DMS79 treated with DMSO at 0.1 percent for 48 hours (cell line): ENCODE measurements around the gene PDE4B.
"Not testable (repeated sequence)": the region's sequence is repeated elsewhere in the genome, so short reads cannot be mapped to it uniquely, and the experiment has no call there.

Source experiments
- DNase-seq: peaks from one replicate; lab custom pipeline; 2025; lab: John Stamatoyannopoulos, UW

Gene PDE4B

DNA sequence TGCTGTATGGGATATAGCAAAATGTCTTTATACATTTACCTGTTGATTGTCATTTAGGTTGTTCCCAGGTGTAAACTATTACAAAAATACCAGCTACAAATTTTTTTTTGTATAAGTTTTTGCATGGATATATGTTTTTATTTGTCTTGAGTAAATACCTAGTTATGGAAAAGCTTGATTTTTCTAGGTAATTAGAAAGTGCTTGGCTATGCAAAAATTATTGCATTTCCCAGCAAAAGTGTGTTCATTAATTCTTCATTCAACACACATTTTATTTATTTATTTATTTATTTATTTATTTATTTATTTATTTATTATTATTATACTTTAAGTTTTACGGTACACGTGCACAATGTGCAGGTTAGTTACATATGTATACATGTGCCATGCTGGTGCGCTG, 22.1 kb downstream of the PDE4B start:
- no peak for DNase-seq

DNA sequence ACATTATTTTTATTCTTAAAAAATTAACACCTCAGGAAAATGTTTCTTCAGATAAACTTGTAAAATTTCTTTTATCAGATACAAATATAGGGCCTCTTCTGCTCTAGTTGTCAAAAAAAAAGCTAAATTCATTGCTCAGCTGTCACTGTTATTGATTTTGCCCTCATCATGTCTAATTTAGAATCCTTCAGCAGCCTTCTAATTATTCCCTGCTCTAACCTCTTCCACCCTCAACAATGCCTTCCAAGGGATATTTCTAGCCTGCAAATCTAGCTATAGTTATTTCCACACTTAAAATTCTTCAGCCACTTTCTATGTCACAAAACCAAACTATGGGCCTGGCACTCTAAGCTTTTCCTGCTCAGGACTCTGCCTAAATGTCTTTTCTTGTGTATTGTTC, 25.2 kb downstream of the PDE4B start:
- no peak for DNase-seq

DNA sequence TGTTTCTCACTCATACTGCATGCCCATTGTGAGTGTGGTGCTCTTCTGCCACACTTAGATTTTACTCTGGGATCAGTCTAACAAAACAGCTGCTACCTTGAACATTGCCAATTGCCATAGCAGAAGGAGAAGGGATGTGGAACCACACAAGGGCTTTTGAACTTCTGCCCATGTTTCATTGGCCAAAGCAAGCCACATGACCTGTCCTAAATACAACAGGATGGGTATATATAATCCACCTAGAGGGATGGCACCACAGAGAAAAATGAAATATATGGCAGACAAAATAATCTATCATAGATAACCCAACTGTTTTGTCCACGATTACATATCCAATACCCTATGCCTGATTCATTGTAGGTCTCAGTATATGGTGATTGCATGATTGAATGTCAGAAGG, 26.3 kb downstream of the PDE4B start:
- DNase-seq: no peak

DNA sequence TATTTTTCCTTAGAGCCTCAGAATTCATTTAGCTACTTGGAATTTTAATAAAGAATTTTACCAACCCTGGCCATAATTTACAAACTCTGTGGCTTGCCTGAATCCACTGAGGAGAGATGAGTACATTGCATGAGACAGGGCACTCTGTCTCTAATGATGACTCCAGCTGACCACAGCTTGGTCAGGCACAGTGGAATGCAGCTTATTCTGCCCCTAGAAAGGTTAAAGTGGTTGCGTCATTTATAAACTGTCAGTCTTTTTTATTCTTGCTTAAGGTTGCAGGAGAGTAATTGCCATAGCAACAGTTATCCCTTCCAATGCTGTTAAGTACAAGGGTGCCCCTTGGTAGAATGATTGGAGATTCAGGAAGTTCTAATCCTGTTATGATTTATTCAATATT, 28.3 kb downstream of the PDE4B start:
- no peak for DNase-seq

DNA sequence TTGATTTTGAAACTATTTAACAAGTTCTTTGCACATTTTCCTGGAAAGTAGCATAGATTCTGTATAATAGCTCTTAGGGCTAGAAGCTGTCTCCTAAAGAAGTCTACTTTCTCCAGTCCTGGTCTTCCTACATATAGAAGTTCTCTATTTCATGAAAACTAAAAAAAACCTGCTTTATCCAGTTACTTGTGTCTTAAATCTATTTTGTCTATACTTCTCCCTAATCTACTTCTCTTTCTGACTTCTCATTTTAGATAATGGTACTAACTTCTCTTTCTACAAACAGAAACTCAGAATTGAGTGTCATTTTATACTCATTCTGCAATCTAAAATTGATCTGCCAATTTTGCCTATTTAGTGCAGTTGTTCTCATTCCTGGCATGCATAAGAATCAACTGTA, 28.7 kb downstream of the PDE4B start:
- no peak for DNase-seq

DNA sequence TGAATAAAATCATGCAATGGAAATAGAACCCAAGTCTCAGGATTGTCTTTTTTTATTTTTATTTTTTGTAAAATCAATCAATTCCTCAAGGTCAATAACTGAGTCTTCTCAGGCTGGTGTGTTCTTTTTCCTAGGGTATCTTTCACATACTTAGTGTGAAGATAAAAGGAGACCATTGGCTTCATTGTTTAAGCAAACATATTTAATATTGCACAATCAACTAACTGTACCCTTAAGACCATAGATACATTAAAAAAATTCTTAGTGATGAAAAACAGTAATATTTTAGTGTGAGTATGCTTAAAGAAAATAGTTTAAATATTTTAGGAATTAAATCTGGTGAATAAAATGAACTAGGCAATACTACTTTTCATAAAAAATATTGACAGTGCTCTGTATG, 31.4 kb downstream of the PDE4B start:
- DNase-seq: no peak

DNA sequence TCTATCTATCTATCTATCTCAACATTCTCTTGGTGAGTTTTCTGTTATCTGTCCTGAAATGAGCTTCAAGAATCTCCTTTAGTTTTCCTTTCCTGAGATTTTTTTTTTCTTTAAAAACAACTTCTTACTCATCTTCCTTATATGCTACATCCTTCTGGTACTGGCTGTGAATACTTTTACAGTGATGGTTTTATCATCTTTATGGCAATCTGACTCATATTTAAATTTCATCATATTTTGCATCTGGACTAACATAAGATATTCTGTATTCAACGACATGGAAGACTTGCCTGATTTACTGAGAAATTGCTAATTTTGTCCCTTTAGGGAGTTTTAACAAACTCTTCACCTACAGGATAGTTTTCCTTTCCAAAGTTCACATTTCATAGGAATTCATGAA, 33.0 kb downstream of the PDE4B start:
- no peak for DNase-seq

DNA sequence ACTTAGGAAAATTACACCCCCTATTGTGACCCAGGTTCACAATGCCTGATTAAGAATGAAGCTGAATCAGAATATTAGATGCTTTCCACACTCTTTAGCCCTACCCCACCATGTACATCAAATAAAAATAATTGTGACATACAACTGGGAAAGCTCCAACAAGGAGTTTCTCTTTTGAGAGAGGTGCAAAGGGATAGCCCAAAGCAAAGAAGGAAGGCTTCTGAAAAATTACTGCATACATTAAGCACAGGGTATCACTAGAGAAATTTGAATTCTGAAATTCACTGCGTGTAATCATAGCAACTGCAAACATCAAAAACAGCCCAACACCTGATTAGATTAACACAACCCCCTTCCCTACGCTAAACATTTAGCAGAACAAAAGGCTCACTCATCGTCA, 34.1 kb downstream of the PDE4B start:
- DNase-seq: no peak

DNA sequence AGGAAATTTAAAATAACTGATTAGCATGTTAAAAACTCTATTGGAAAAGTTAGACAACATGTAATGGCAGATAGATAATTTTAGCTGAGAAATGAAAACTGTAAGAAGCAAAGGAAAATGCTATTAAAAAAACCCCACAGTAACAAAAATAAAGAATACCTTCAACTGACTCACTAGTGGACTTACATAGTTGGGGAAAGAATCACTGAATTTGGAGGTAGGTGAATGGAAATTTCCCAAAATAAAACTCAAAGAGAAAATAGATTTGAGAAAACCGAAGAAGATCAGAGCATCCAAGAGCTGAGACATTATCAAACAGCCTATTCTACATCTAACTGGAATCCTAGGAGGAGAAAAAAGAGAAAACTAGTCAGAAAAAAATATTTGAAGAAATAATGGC, 34.7 kb downstream of the PDE4B start:
- no peak for DNase-seq

DNA sequence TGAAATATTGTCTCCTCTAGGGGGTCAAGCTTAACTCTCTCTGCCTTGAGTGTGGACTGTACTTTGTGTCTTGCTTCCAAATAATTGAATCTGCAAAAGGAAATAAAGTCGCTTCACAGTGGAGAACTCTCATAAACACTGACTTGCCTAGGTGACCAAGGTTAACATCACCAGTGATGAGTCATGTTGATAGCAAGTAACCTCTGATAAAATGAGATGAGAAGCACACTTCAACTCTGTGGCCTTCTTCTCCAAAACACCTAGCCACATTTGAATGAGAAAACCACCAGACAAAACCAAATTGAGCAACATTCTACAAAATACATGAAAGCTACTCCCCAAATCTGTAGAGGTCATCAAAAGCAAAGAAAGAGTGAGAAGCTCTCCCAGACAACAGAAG, 37.6 kb downstream of the PDE4B start:
- DNase-seq: no peak

DNA sequence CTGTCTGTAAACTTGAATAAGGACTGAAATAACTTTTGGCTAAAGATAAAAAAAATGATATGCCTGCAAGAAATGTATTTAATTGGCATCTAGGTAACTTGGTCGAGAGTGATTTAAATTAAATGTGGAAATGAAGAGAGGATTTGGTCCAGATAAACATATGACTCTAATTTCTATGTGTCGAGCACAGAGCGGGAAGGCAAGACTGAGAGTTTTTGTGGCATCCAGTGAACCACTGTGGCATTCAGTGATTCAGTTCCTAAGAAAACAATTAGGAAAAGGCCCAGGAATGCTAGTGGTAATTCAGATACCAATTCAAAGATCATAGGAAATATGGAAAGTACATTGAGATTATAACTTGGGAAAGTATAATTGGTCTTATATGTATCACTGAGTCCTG, 39.6 kb downstream of the PDE4B start:
- no peak for DNase-seq

DNA sequence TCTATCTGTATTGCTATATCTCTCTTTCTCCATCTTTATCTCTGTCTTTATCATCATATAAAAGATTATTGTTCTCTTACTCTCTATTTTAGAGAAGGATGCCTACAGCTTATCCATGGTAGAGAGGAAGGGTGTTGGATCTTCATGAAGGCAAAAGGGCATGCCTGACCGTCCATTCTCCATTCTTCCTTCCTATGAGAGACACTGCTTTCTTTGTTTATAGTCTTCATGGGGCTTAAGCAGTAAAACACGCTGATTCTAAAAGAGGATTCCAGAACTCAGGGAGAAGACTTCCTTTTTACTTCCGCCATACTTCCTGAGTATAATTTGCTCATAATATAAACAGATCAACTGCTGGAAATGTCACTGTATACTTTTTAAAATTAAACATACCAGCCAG, 44.0 kb downstream of the PDE4B start:
- DNase-seq: no peak

DNA sequence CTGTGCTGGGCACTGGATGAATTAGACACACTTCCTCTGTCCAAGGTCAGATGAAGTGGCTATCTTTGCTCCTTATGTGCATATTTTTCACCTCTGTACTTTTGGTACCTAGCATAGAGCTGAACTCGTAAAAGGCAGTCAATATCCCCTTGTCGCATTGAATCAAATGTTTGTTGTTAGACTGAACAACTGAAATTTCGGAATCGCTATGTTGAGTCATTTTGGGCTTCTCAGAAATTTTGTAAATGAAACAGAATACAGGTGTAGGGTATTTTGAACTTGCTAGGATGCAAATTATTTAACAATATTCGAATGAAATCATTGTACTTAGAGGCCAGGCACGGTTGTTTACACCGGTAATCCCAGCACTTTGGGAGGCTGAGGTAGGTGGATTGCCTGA, 48.0 kb downstream of the PDE4B start:
- no peak for DNase-seq

DNA sequence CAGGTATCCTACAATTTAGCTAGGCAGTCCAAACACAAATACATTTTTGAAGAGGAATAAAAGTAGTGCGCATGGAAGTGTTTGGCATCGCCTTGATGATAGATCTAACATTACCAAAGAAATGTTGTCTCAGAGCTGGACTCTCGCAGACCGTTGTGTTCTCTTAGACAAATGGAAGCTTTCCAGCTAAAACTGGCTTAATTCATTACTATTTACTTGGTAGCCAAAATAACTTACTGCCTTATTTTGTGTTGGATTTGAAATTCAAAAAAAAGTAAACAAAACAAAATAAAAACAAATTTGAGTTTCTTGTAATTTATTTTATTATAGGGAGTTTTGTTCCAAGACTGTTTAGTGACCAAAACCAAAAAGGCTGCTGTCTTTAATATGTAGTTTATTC, 51.6 kb downstream of the PDE4B start:
- DNase-seq: no peak

DNA sequence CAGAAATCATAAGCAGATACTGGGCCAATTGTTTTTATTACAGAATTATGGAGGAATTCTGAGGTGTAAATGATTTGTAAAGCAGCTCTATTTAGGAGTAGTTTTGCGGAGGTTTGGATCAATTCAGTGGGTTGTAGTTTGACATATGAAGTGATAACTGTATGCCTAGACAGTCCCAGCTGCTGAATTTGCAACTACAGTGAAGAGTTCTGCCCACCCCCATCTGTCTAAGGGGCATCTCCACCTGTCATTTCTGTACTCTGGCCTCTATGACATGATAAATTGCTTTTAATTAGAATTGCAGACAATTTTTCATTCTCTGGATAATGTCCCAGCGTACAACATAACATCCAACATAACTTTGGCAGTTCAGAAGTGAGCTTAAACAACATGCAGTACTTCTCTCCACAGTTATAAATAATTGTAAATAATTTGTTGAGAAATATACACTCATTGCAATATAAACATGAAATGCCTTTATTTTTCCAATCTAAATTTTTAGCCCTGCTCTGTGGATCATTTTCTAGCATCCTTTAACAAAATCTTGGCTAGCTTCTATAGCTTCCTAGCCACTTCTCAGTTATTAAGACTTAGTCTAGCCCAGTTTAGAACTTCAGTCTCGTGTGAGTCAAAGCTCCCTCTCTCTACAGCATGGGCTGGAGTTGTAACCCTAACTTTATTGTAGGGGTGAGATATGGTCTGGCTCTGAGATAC, 52.3 kb downstream of the PDE4B start:
- no peak for DNase-seq

DNA sequence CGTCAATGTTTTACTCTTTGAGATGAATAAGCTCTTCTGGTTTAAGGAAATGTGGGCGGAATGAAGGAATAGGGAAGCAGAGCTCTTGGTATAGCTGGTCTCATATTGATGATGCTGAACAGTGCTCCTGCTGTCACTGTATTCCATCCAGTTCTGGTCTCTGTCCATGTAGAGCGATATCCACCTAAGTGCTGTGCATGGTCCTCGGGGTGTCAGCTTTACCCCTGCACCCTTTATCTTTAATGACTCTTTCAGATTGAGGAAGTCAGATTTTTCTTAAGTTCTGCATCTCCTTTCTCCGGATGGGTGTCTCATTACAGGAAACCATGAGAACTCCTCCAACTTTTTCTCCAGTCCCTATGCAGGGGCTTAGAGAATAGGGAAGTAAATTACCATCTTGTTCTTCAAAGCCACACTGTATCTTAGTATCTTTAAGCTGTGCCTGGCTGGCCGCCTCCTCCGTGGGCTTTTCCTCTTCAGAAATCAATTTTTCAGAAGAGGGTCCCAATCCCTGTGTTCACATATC, 52.9 kb downstream of the PDE4B start:
- DNase-seq: no peak

DNA sequence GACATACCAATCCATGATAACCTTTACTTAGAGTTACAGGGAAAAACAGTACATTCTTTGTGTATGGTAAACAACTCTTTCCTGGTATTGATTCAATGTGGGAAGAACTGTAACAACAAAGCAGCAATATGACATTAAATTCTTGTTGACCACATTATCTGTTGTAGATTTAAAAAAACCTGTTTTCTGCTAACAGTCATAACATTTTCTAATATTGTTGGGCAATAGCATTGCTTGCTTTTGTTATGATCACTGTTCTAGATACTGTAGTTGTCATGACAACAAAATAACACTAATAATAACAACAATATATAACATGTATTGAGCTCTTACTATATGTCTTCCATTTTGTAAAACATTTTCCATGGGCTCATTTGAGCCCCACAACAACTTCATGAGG, 54.2 kb downstream of the PDE4B start:
- DNase-seq: no peak

DNA sequence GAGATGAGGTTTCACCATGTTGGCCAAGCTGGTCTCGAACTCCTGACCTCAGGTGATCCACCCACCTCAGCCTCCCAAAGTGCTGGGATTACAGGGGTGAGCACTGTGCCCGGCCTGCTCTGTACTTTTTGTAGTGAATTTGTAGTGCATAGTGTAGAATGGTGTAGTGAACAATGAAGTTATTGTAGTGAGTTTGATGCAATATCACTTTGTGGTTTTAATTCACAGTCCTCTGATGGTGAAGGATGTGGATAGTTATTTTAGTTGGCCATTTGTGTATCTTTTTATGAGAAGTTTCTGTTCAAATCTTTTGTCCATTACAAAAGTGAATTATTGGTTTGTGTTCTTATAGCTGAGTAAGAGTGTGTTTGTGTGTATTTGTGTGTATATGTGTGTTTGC, 57.6 kb downstream of the PDE4B start:
- no peak for DNase-seq

DNA sequence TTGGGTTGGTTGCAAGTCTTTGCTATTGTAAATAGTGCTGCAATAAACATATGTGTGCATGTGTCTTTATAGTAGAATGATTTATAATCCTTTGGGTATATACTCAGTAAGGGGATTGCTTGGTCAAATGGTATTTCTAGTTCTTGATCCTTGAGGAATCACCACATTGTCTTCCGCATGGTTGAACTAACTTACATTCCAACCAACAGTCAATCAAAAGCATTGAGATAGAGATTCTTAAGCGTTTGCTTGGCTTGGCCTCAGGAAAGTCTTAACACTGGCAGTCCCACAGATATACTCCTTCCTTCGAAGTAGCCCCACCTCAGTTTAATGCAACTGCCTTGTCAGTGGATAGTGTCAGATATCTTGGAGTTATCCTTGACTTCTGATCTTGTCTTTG, 63.9 kb downstream of the PDE4B start:
- not testable (repeated sequence) for DNase-seq

DNA sequence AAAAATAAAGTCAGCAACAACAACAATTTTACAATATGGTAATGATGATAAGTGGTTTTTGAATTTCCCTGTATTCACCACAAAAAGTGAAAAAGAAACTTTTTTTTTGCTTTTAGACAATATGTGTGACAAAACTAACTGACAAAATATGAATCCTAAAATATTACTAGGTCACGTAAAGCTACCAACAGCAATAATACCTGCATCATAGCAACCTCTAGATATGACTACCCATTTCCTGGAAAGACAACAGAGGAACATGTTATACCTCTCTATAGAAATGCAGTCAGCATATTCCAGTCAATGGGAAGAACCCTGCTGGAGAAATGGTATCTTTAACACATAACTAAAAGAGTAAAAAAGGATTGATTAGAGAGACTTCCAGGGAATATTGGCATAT, 73.7 kb downstream of the PDE4B start:
- no peak for DNase-seq

DNA sequence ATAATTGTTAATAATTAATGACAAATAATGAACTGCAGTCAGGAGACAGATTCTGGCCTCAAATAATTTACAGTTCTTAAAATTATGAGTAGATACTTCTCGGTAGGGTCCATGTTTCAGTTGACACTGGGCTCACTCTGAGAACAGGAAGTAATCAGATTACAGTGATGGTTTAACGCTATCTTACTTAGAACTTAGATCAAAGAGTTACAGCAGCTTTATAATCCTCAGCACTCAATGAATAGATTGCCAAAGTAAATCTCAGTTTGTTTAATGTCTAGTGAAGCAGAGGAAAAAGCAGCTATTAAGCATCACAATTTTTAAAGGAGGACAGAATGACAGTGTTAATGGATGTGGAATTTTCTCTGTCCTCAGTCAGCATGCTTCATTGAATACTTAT, 79.6 kb downstream of the PDE4B start:
- no peak for DNase-seq

DNA sequence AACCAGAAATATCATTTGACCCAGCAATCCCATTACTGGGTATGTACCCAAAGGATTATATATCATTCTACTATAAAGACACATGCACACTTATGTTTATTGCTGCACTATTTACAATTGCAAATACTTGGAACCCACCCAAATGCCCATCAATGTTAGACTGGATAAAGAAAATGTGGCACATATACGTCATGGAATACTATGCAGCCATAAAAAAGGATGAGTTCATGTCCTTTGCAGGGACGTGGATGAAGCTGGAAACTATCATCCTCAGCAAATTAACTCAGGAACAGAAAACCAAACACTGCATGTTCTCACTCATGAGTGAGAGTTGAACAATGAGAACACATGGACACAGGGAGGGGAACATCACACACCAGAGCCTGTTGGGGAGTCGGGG, 85.6 kb downstream of the PDE4B start:
- not testable (repeated sequence) for DNase-seq

DNA sequence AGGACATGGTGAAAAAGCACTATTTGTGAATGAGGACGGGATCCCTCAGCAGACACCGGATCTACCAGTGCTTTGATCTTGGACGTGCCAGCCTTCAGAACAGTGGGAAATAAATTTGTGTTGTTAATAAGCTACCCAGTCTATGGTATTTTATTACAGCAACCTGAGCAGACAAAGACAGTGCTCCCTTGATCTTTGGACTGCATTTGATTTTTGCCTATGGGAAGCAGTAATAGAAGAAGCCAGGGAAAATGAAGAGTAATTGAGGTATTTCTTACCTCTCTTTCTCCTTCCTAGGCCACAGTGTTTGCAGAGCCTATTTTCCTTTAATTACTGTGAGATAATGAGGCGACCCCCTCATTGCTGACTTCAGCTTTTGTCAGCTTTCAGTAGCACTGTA, 87.9 kb downstream of the PDE4B start:
- DNase-seq: no peak

DNA sequence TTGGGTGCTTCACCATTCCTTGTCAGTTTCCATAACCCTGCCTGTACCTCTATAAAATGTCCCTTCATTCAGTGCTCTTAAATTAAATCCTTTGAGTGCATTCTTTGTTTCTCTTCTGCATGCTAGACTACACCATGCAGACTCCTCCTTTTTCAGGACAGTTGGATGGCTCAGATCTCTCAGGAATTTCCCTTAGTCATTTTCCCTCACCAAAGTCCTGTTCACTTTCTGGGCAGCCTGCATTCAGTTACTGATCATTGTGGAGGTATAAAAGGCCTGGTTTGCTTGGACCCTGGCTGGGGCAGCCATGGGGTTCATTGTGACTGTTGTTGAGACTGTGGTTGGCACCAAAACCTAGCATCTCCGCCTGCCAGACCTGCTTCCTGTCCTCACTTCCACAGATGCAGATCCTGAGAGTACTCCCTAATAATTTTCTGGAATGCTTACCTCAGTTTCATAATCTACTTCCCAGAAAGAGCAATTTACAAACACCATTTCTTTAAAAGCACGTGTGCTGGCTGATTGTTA, 88.4 kb downstream of the PDE4B start:
- DNase-seq: no peak
